B cell (primary cell): ENCODE measurements around the gene POU2F2. TPM values are rescaled to one million over a fixed set of nuclear protein-coding genes. Genes with fewer than 3 reads are reported as not detected.

Source experiments
- ATAC-seq: fragments of 200-7000 bp; cut with Tn5 transposase; one replicate; pipeline ENCODE4 v1.10.0; 2021; ENCODE audit warnings: low read depth, mild to moderate bottlenecking, moderate number of reproducible peaks, moderate library complexity
- CTCF ChIA-PET: fragments of 350-600 bp; sonication (Branson Sonifier 250); formaldehyde crosslinking; loops from one replicate; lab custom pipeline; 2021; ENCODE audit warnings: antibody characterized with exemption, inconsistent platforms; lab: Charles Lee
- POLR2A ChIA-PET: fragments of 350-600 bp; sonication (Branson Sonifier 250); formaldehyde crosslinking; loops from one replicate; lab custom pipeline; 2021; ENCODE audit warnings: antibody characterized with exemption; lab: Charles Lee
- DNase-seq: peaks from one replicate; pipeline ENCODE4 v3.0.0; 2013
- H2AFZ ChIP-seq: 2 replicates; pipeline ENCODE4 v1.6.1; 2012; ENCODE audit warnings: mild to moderate bottlenecking, low read depth, low read length; ENCODE audit not compliant: insufficient read depth, poor library complexity, severe bottlenecking
- H3K27ac ChIP-seq, 2 donors: 1 replicate in 1 of 2; 2 replicates in 1 of 2; pipeline ENCODE4 v1.5.1; 2012 to 2013; ENCODE audit warnings: low read length in 2 of 2, mild to moderate bottlenecking in 2 of 2, moderate library complexity in 1 of 2
- H3K27me3 ChIP-seq, 4 experiments: fragments of 200-600 bp in 1 of 4; sonication (generic) in 1 of 4; replicated peaks in 1 of 4; 1 replicate in 2 of 4; 2 replicates in 2 of 4; pipeline versions ENCODE4 v1.6.1 to v1.7.0; 2013 to 2016; ENCODE audit warnings: low read length in 3 of 4, mild to moderate bottlenecking in 2 of 4, mixed read lengths in 1 of 4, moderate library complexity in 1 of 4; ENCODE audit not compliant: insufficient read depth in 4 of 4, control insufficient read depth in 3 of 4; ENCODE audit errors: control extremely low read depth in 1 of 4
- H3K36me3 ChIP-seq, 2 experiments: replicated peaks in 1 of 2; 1 replicate in 1 of 2; 2 replicates in 1 of 2; pipeline versions ENCODE4 v1.6.1 to v1.7.1; 2013; ENCODE audit warnings: low read length in 1 of 2; ENCODE audit not compliant: insufficient read depth in 2 of 2, control insufficient read depth in 1 of 2; ENCODE audit errors: control extremely low read depth in 1 of 2, extremely low read depth in 1 of 2
- H3K4me1 ChIP-seq, 2 donors: fragments of 200-600 bp in 1 of 2; sonication (generic) in 1 of 2; 1 replicate in 1 of 2; 2 replicates in 1 of 2; pipeline versions ENCODE4 v1.5.1 to v1.6.1; 2013 to 2017; ENCODE audit warnings: low read length in 2 of 2; ENCODE audit not compliant: control insufficient read depth in 2 of 2, insufficient read depth in 2 of 2
- H3K4me2 ChIP-seq: replicated peaks from 2 replicates; pipeline ENCODE3; 2012; ENCODE audit warnings: mild to moderate bottlenecking, low read depth, low read length; ENCODE audit not compliant: poor library complexity, severe bottlenecking
- H3K4me3 ChIP-seq, 5 experiments: fragments of 200-600 bp in 1 of 5; sonication (generic) in 1 of 5; 1 replicate in 3 of 5; 2 replicates in 2 of 5; pipeline versions ENCODE4 v1.5.1 to v1.7.0; 2011 to 2016; ENCODE audit warnings: low read length in 4 of 5, mild to moderate bottlenecking in 4 of 5, low read depth in 2 of 5, control low read depth in 1 of 5, moderate library complexity in 1 of 5; ENCODE audit not compliant: insufficient read depth in 1 of 5; ENCODE audit errors: control extremely low read depth in 1 of 5, extremely low read depth in 1 of 5
- H3K79me2 ChIP-seq: fragments of 200-600 bp; sonication (generic); one replicate; pipeline ENCODE4 v1.6.0; 2016; ENCODE audit warnings: low read length; ENCODE audit not compliant: control insufficient read depth, insufficient read depth
- H3K9ac ChIP-seq: fragments of 200-600 bp; sonication (generic); 2 replicates; pipeline ENCODE4 v1.6.1; 2017; ENCODE audit warnings: mild to moderate bottlenecking, low read length, moderate library complexity
- H3K9me3 ChIP-seq, 3 donors: one replicate each; pipeline versions ENCODE4 v1.6.1 to v1.7.1; 2013; ENCODE audit warnings: low read length in 2 of 3; ENCODE audit not compliant: control insufficient read depth in 2 of 3, insufficient read depth in 1 of 3; ENCODE audit errors: control extremely low read depth in 1 of 3
- H4K20me1 ChIP-seq: 2 replicates; pipeline ENCODE4 v1.6.0; 2012; ENCODE audit warnings: mild to moderate bottlenecking, low read length; ENCODE audit not compliant: insufficient read depth, control insufficient read depth, poor library complexity, severe bottlenecking
- H3K27ac Mint-ChIP-seq: one replicate; pipeline ENCODE4 v1.8.0; 2021; ENCODE audit warnings: mixed read lengths
- H3K27me3 Mint-ChIP-seq: one replicate; pipeline ENCODE4 v1.8.0; 2021; ENCODE audit warnings: mixed read lengths
- H3K4me1 Mint-ChIP-seq: one replicate; pipeline ENCODE4 v1.8.0; 2021; ENCODE audit warnings: mixed read lengths
- H3K4me3 Mint-ChIP-seq: one replicate; pipeline ENCODE4 v1.8.0; 2021; ENCODE audit warnings: mixed read lengths
- H3K9me3 Mint-ChIP-seq: one replicate; pipeline ENCODE4 v1.8.0; 2022; ENCODE audit warnings: mixed read lengths; ENCODE audit not compliant: insufficient read depth
- EZH2 ChIP-seq: IDR thresholded peaks from 2 replicates; pipeline ENCODE4 v1.6.1; 2012; ENCODE audit warnings: borderline replicate concordance, low read depth, mild to moderate bottlenecking, moderate library complexity, low read length; ENCODE audit not compliant: insufficient read depth, poor library complexity, severe bottlenecking
- WGBS: methylation state at CpG from one replicate; pipeline ENCODE4 v1.1.5; 2013; ENCODE audit warnings: missing lambda C conversion rate; ENCODE audit not compliant: insufficient coverage; 5-methylcytosine and 5-hydroxymethylcytosine counted together
- intact Hi-C: fragments of 100-400 bp; cut with micrococcal nuclease; formaldehyde crosslinking; loops from one replicate; pipeline ENCODE4 v1.10.0; 2022
- polyA plus RNA-seq: library from polyadenylated mRNA; depleted of rRNA; stranded (reverse); fragments of >200 nt; gene quantifications from 2 replicates; pipeline ENCODE4 v1.2.3, GENCODE V29; 2012
- total RNA-seq, 2 donors: library from RNA; stranded (reverse); fragments of 120-200 nt in 1 of 2; gene quantifications; 1 replicate in 1 of 2; 2 replicates in 1 of 2; pipeline versions ENCODE4 v1.2.3 to v1.2.4, GENCODE V29; 2013 to 2022
- TF ChIP-seq, protein P1 (sequence below): fragments of 200-600 bp; IDR thresholded peaks from one replicate; pipeline ENCODE4 v1.8.0; 2022; ENCODE audit warnings: antibody characterized with exemption, mild to moderate bottlenecking

The POU2F2 gene
- total and polyA plus RNA-seq, 2 donors (not counting 1 experiment from before 2014, with no cell fraction given): 152 to 170 TPM

DNA sequence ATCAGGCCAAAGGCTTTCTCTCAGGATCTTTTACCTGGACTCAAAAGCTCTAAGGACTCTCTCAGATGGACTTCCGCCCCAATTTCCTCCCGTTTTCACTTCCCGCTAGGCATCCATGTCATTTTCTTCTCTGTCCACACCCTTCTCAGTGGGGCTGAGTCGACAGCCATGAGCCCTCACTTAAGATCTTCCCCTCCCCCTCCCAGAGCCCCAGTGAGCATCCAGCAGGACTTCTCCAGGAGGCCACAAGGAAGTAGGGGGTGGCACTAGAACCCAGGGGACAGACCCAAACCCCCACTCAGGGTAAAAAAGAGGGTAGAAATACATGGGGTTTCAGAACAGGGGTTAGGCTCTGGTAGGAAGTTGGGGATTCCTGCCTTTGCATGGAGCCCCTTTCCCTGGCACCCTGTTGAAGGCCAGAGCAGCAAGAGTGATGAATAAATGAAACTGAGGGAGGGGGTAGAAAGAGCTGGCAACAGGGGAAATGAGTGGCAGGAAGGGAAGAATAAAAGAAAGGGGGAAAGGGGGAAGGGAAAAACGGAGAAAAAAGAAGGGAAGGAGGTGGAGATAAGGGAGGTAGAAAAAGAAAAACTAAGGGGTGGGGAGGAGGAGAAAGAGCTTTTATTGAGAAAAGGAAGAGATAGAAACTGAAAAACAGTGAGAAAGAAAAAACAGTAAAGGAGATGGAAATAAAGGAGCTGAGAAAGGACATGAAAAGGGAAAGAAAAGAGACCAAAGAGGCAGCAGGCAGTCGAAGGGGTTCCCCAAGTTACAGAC lies 42.9 kb upstream of the POU2F2 start:
- Histone ChIP-seq H3K9ac (no peak overlapping the region), H4K20me1 (peaks cover 29% of the 10 kb centered on the region), H3K27me3 (peaks cover 0 to 43% (median 34%) of the 10 kb centered on the region in 4 experiments), H3K4me3 (no peak overlapping the region), H2AFZ (no peak overlapping the region), H3K79me2 (peaks cover 11% of the 10 kb centered on the region), H3K27ac (no peak overlapping the region), H3K4me1 (peaks cover 21 to 38% of the 10 kb centered on the region in 2 donors), H3K4me2 (peak overlapping the region; percentile 98), H3K36me3 (no peaks in the 10 kb centered on the region), H3K9me3 (no peaks in the 10 kb centered on the region)
- CTCF ChIA-PET: interaction anchor here (0.9 to 3.2 kb wide), 9 partner anchors 8 to 70 kb away, joined by 3 to 32 read pairs (median 5); partner anchors contain the start of gene POU2F2
- POLR2A ChIA-PET: interaction anchor here (0.6 kb wide), 2 partner anchors 60 to 1851 kb away, joined by 3 to 4 read pairs; no protein-coding TSS in a partner anchor
- WGBS: 83% methylated on average over 4 of the region's 6 CpGs
- Mint-ChIP-seq H3K4me1 (peaks cover 10% of the 10 kb centered on the region), H3K27ac (no peak overlapping the region), H3K4me3 (peak overlapping the region; percentile 91), H3K9me3 (no peaks in the 10 kb centered on the region), H3K27me3 (peaks cover 18% of the 10 kb centered on the region)
- DNase-seq (no peak), ATAC-seq (no peak)
- TF ChIP-seq EZH2: no peak
- TF ChIP-seq, protein P1, sequence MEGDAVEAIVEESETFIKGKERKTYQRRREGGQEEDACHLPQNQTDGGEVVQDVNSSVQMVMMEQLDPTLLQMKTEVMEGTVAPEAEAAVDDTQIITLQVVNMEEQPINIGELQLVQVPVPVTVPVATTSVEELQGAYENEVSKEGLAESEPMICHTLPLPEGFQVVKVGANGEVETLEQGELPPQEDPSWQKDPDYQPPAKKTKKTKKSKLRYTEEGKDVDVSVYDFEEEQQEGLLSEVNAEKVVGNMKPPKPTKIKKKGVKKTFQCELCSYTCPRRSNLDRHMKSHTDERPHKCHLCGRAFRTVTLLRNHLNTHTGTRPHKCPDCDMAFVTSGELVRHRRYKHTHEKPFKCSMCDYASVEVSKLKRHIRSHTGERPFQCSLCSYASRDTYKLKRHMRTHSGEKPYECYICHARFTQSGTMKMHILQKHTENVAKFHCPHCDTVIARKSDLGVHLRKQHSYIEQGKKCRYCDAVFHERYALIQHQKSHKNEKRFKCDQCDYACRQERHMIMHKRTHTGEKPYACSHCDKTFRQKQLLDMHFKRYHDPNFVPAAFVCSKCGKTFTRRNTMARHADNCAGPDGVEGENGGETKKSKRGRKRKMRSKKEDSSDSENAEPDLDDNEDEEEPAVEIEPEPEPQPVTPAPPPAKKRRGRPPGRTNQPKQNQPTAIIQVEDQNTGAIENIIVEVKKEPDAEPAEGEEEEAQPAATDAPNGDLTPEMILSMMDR: no peak
- intact Hi-C loops: no loop called here

DNA sequence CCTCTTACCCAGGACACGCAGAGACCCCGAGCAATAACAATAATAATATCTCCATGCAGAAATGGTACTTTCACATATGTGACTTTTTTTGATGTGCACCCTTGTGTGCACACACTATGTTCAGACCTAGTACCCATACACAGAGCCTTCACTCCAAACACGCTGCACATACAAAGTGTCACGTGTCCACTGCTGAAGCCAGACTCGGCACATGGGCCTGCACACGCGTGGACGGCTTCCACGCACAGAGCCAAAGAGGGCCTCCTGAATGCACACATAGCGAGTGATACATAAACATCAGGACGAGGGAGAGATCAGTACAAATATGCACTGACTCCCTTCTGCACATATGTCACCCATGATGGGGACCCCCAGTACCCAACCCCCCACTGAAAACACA lies 41.9 kb upstream of the POU2F2 start:
- ATAC-seq: no peak
- Mint-ChIP-seq H3K27ac (no peak overlapping the region), H3K27me3 (peaks cover 12% of the 10 kb centered on the region), H3K4me3 (peak overlapping the region; percentile 33), H3K9me3 (no peaks in the 10 kb centered on the region), H3K4me1 (peaks cover 9% of the 10 kb centered on the region)
- no peak overlapping the region for H3K4me2 ChIP-seq
- H3K4me1 ChIP-seq: peaks cover 21 to 28% of the 10 kb centered on the region in 2 donors
- H3K36me3 ChIP-seq: no peaks in the 10 kb centered on the region
- H2AFZ ChIP-seq: no peak overlapping the region
- TF ChIP-seq EZH2: no peak
- TF ChIP-seq, protein P1: no peak
- CTCF ChIA-PET: interaction anchor here (1.1 kb wide), 1 partner anchor 9 kb away, joined by 3 read pairs; no protein-coding TSS in a partner anchor
- POLR2A ChIA-PET: no interaction called here
- H3K9me3 ChIP-seq: no peaks in the 10 kb centered on the region
- DNase-seq: no peak
- peaks cover 25% of the 10 kb centered on the region for H4K20me1 ChIP-seq
- peaks cover 0 to 33% (median 25%) of the 10 kb centered on the region in 4 experiments for H3K27me3 ChIP-seq
- peaks cover 10% of the 10 kb centered on the region for H3K79me2 ChIP-seq
- WGBS: 98% methylated on average over 11 of the region's 11 CpGs
- H3K27ac ChIP-seq: no peak overlapping the region
- H3K4me3 ChIP-seq: no peak overlapping the region
- no peak overlapping the region for H3K9ac ChIP-seq
- intact Hi-C loops: no loop called here
